ENCODE measurements around the gene SPRR5.

SPRR5 gene

DNA sequence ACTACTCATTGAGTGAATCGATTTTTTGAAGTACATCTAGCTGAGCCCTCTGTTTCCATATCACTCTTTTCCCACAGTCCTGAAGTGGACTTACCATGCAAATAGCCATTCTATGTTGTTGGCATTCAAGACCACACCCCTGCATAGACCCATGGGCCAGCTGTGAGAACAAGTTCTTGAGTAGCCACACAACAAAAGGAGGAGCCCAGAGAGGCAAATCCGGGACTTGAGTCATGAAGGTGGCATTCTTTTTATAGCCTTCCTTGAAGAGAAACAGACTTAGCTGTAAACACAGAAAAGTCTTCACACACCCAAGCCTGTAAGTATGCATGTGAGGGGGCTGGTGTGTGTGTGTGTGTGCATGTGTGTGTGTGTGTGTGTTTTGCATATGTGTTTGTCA lies 13.8 kb upstream of the SPRR5 start:
- TF ChIP-seq POLR2A (IDR thresholded peaks at IDR 0.05; ENCODE audit: low read depth, low read length) (no peak), SPI1 (IDR thresholded peaks at IDR 0.05; ENCODE audit: low read depth, low read length) (no peak), POU2F2 (IDR thresholded peaks at IDR 0.05; ENCODE audit: low read depth, low read length) (no peak), TAF1 (IDR thresholded peaks at IDR 0.05; ENCODE audit: low read depth, low read length) (no peak), POLR2AphosphoS5 (IDR thresholded peaks at IDR 0.05; ENCODE audit: low read depth, low read length) (no peak), PAX5 (IDR thresholded peaks at IDR 0.05; ENCODE audit: insufficient read depth, low read length, severe bottlenecking) (no peak)
- FAIRE-seq (no peak), DNase-seq (ENCODE audit: insufficient read length, low spot score) (no peak)

DNA sequence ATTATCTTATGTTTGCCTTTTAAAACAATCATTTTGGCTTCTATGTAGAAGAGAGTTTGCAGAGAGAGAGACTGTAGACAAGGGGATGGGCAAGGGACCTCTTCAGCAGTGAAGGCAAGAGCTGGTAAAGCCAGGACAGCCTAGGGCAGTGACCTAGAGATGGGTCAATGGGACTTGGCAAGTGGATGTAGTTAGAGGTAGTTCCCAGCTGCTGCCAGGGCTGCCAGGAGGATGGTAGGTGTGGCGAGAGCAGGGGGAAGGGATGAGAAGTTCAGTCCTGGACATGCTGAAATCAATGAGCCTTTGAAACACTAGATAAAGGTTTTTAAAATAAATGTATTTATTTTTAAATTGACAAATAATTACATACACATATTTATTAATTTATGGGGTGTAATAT lies 6.4 kb upstream of the SPRR5 start:
- TF ChIP-seq POLR2AphosphoS5 (IDR thresholded peaks at IDR 0.05; ENCODE audit: low read depth, low read length): no peak
- TF ChIP-seq POLR2A (IDR thresholded peaks at IDR 0.05; ENCODE audit: low read depth, low read length): no peak
- no peak for TF ChIP-seq TAF1 (IDR thresholded peaks at IDR 0.05; ENCODE audit: low read depth, low read length)
- no peak for TF ChIP-seq SPI1 (IDR thresholded peaks at IDR 0.05; ENCODE audit: low read depth, low read length)
- no peak for TF ChIP-seq POU2F2 (IDR thresholded peaks at IDR 0.05; ENCODE audit: low read depth, low read length)
- no peak for TF ChIP-seq PAX5 (IDR thresholded peaks at IDR 0.05; ENCODE audit: insufficient read depth, low read length, severe bottlenecking)
- FAIRE-seq: no peak

DNA sequence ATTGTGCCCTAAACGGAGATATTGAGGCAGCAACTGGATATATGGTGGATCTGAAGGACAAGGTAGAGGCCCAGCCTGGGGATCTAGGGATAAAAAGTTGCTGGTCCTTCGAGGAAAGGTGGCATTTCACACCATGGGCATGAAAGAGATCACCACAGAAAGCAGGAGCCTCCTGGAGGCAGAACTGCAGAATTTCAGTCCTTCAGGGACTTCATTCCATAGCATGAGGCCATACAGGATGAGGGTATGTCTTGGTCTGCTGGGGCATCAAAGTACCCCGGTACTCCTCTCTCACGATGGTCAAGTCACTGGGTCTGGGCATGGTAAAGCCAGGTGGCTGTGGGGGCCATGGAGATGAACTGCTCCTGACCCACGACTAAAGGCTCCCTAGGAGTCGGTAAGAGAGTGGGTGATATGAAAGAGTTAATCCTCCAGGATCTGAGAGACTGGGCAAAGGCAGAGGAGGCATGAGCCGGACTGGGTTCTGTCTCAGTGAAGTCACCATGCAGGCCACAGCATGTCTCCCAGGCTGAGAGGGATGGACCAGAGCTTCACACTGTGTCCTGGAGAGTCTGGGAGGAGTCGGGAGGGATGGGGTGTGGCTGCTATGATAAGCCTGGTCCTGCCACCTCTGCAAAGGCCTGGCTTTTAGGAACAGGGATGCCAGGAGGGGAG lies 5.8 kb upstream of the SPRR5 start:
- TF ChIP-seq TAF1 (IDR thresholded peaks at IDR 0.05; ENCODE audit: low read depth, low read length): no peak
- TF ChIP-seq POU2F2 (IDR thresholded peaks at IDR 0.05; ENCODE audit: low read depth, low read length): no peak
- TF ChIP-seq POLR2A (IDR thresholded peaks at IDR 0.05; ENCODE audit: low read depth, low read length): no peak
- TF ChIP-seq SPI1 (IDR thresholded peaks at IDR 0.05; ENCODE audit: low read depth, low read length): no peak
- FAIRE-seq: no peak

More for the DNA sequence above, 6.4 kb upstream of the SPRR5 start:
- DNase-seq (ENCODE audit: insufficient read length, low spot score): no peak

DNA sequence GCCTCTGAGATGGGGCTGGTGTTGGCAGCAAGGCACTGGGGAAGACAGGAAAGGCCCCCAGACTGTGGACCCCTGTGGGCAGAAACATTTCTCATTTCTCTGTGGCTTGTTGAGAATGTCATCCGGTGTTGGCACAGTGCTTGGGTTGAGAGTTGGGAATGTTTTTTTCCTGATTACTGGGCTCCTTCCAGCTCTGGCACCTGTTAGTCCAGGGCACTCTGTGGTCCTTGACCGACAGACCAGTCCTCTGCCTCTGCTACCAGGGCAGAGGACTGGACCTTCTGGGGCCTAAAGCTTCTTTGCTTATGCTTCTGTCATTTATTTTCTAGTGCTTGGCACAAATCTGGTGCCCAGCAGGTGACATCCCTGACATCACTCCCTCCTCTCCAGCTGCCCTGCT lies 4.8 kb upstream of the SPRR5 start:
- DNase-seq (ENCODE audit: insufficient read length, low spot score) (no peak), FAIRE-seq (no peak)
- TF ChIP-seq TAF1 (IDR thresholded peaks at IDR 0.05; ENCODE audit: low read depth, low read length): no peak
- no peak for TF ChIP-seq PAX5 (IDR thresholded peaks at IDR 0.05; ENCODE audit: insufficient read depth, low read length, severe bottlenecking)
- TF ChIP-seq POU2F2 (IDR thresholded peaks at IDR 0.05; ENCODE audit: low read depth, low read length): no peak
- no peak for TF ChIP-seq POLR2AphosphoS5 (IDR thresholded peaks at IDR 0.05; ENCODE audit: low read depth, low read length)
- TF ChIP-seq POLR2A (IDR thresholded peaks at IDR 0.05; ENCODE audit: low read depth, low read length): no peak
- no peak for TF ChIP-seq SPI1 (IDR thresholded peaks at IDR 0.05; ENCODE audit: low read depth, low read length)

More for the DNA sequence above, 5.8 kb upstream of the SPRR5 start:
- no peak for DNase-seq (ENCODE audit: insufficient read length, low spot score)

DNA sequence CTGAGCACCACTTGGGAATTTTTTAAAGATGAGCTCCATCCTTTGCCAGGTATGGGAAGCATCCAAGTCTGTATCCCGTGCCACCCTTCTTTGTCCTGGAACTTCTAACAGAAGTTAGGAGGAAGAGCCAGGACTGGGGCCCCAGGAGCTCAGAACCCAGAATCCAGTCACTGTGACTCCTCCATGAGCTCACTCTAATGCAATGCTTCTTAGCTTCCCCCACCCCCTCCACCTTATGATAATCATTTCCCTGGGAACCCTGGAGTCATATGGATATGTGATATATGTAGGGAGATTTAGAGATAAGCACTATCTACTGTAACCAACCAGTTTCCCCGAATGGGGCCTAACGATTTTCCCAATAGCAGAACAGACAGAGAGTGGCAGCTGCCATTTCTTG lies 758 bp upstream of the SPRR5 start:
- no peak for DNase-seq (ENCODE audit: insufficient read length, low spot score)
- TF ChIP-seq PAX5 (IDR thresholded peaks at IDR 0.05; ENCODE audit: insufficient read depth, low read length, severe bottlenecking) (no peak), POLR2AphosphoS5 (IDR thresholded peaks at IDR 0.05; ENCODE audit: low read depth, low read length) (no peak), SPI1 (IDR thresholded peaks at IDR 0.05; ENCODE audit: low read depth, low read length) (no peak)
- FAIRE-seq: no peak

DNA sequence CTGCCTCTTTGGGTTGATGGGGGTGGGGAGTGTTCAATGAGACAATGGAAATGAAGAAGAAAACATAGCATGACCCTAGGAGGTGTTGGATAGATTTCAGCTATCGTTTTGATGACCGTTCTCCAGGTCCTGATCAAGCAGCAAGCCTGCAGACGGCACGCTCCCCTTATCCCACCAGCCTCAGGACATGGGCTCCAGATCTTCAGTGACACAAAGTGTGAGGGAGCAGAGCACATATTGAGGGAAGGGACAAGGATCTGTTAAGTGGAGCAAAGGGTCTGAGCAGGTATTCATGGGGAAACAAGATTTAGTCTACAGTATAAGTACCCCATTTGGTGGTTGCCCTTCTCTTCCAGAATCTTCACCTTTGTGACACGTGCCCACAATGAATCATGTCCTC lies 4.7 kb downstream of the SPRR5 start:
- no peak for FAIRE-seq
- TF ChIP-seq POLR2AphosphoS5 (IDR thresholded peaks at IDR 0.05; ENCODE audit: low read depth, low read length) (no peak), POU2F2 (IDR thresholded peaks at IDR 0.05; ENCODE audit: low read depth, low read length) (no peak), PAX5 (IDR thresholded peaks at IDR 0.05; ENCODE audit: insufficient read depth, low read length, severe bottlenecking) (no peak), SPI1 (IDR thresholded peaks at IDR 0.05; ENCODE audit: low read depth, low read length) (no peak), TAF1 (IDR thresholded peaks at IDR 0.05; ENCODE audit: low read depth, low read length) (no peak), POLR2A (IDR thresholded peaks at IDR 0.05; ENCODE audit: low read depth, low read length) (no peak)
- DNase-seq (ENCODE audit: insufficient read length, low spot score): no peak

DNA sequence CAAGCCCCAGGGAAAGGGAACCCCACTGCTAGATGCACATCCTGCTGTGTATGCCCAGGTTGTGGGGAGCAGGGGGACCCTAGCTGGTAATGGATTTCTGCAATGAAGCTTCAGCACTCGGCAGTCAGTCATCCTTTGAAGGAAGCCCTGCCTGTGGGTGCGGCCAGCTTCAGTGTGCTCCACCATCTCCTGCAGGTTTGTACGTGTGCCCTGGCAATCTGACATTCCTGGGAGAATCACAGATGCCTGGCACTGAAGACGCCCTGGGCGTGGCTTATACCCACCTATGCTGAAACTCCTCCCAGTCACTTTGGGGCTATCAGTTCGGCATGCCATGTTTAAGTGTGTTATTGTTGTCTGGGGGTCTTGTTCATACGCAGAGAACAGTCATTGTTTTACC lies 6.8 kb downstream of the SPRR5 start:
- no peak for TF ChIP-seq SPI1 (IDR thresholded peaks at IDR 0.05; ENCODE audit: low read depth, low read length)
- DNase-seq (ENCODE audit: insufficient read length, low spot score) (no peak), FAIRE-seq (no peak)

DNA sequence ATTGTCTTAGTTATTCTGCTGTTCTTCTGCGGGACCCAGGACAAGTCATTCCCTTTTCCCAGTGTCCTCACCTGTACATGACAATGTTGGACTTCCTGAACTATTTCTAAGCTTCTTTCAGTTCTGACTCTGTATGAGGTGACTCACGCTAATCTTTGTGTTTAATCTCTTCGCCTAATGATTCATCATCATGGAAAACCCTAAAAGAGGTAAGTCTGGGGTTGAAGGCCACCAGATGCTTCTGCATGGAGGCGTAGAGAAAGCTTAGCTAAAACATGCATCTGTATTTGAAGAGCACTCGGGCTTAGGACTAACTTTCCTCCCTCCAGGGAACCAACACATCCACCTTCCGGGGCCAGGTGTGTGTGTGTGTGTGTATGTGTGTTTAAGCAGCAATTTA lies 7.4 kb downstream of the SPRR5 start:
- DNase-seq (ENCODE audit: insufficient read length, low spot score) (no peak), FAIRE-seq (no peak)
- TF ChIP-seq PAX5 (IDR thresholded peaks at IDR 0.05; ENCODE audit: insufficient read depth, low read length, severe bottlenecking) (no peak), POLR2AphosphoS5 (IDR thresholded peaks at IDR 0.05; ENCODE audit: low read depth, low read length) (no peak), POU2F2 (IDR thresholded peaks at IDR 0.05; ENCODE audit: low read depth, low read length) (no peak), POLR2A (IDR thresholded peaks at IDR 0.05; ENCODE audit: low read depth, low read length) (no peak), TAF1 (IDR thresholded peaks at IDR 0.05; ENCODE audit: low read depth, low read length) (no peak), SPI1 (IDR thresholded peaks at IDR 0.05; ENCODE audit: low read depth, low read length) (no peak)

DNA sequence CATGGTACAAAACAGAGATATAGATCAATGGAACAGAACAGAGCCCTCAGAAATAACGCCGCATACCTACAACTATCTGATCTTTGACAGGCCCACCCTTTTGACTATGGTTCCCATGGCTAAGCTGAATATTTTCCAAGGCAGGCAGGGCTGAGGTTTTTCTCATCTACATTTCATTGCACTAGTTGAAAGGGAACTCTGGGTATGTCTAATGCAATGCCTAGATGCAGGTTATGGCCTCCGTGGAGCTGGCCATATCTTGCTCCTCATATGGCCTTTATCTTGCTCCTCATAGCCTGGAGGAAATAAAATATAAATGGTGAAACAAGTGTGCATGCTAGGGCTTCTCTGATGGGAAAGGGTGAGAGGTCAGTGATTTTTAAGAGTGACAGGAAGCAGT lies 10.6 kb downstream of the SPRR5 start:
- DNase-seq (ENCODE audit: insufficient read length, low spot score) (no peak), FAIRE-seq (no peak)
- TF ChIP-seq SPI1 (IDR thresholded peaks at IDR 0.05; ENCODE audit: low read depth, low read length): no peak
- TF ChIP-seq POLR2A (IDR thresholded peaks at IDR 0.05; ENCODE audit: low read depth, low read length): no peak
- no peak for TF ChIP-seq POLR2AphosphoS5 (IDR thresholded peaks at IDR 0.05; ENCODE audit: low read depth, low read length)
- TF ChIP-seq TAF1 (IDR thresholded peaks at IDR 0.05; ENCODE audit: low read depth, low read length): no peak
- no peak for TF ChIP-seq POU2F2 (IDR thresholded peaks at IDR 0.05; ENCODE audit: low read depth, low read length)
- TF ChIP-seq PAX5 (IDR thresholded peaks at IDR 0.05; ENCODE audit: insufficient read depth, low read length, severe bottlenecking): no peak

DNA sequence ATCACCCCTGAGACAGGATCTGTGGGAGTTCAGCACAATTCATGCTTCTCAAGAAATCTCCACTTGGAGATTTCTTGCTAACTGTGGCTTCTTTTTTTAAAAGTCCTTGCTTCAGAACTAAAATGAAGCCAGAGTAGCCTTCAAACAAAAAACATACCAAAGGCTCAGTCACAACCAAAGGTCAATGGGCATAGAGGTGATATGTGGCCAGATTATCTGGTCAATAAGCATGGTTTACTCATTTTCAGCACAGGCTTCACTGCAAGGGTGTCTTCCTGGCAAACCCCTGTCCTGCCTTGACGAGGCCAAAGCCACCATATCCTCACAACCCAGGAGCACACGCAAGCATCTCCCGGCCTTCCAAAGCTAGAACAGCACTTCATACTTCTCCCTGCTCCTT lies 12.3 kb downstream of the SPRR5 start:
- TF ChIP-seq SPI1 (IDR thresholded peaks at IDR 0.05; ENCODE audit: low read depth, low read length) (no peak), POLR2AphosphoS5 (IDR thresholded peaks at IDR 0.05; ENCODE audit: low read depth, low read length) (no peak), TAF1 (IDR thresholded peaks at IDR 0.05; ENCODE audit: low read depth, low read length) (no peak), PAX5 (IDR thresholded peaks at IDR 0.05; ENCODE audit: insufficient read depth, low read length, severe bottlenecking) (no peak), POU2F2 (IDR thresholded peaks at IDR 0.05; ENCODE audit: low read depth, low read length) (no peak), POLR2A (IDR thresholded peaks at IDR 0.05; ENCODE audit: low read depth, low read length) (no peak)
- DNase-seq (ENCODE audit: insufficient read length, low spot score) (no peak), FAIRE-seq (no peak)
